Left lung (tissue), 10 donors: Measurements from ENCODE around the gene GGCX. TPM values are rescaled to one million over a fixed set of nuclear protein-coding genes. Genes with fewer than 3 reads are reported as not detected.

Experiments used
- ATAC-seq: fragments of 200-7000 bp; cut with Tn5 transposase; one replicate; pipeline ENCODE4 v1.9.1; 2020; ENCODE audit warnings: moderate library complexity
- DNase-seq, 4 donors: peaks; one replicate each; pipeline ENCODE4 v3.0.0-alpha.2; 2013 to 2020
- H3K27ac ChIP-seq, 2 donors: fragments of 200-600 bp; sonication (generic) in 1 of 2; one replicate each; pipeline versions ENCODE4 v1.5.0 to v1.8.0; 2020 to 2021
- H3K27me3 ChIP-seq, 2 donors: fragments of 200-600 bp; sonication (generic) in 1 of 2; one replicate each; pipeline versions ENCODE4 v1.5.0 to v1.8.0; 2020 to 2021
- H3K36me3 ChIP-seq, 2 donors: fragments of 200-600 bp; sonication (generic) in 1 of 2; one replicate each; pipeline versions ENCODE4 v1.5.0 to v1.8.0; 2020 to 2021
- H3K4me1 ChIP-seq, 2 donors: fragments of 200-600 bp; one replicate each; pipeline ENCODE4 v1.8.0; 2021
- H3K4me3 ChIP-seq, 2 donors: fragments of 200-600 bp; sonication (generic) in 1 of 2; one replicate each; pipeline versions ENCODE4 v1.5.0 to v1.8.0; 2020 to 2021; ENCODE audit warnings: mild to moderate bottlenecking in 1 of 2
- H3K9me3 ChIP-seq, 2 donors: fragments of 200-600 bp; sonication (generic) in 1 of 2; one replicate each; pipeline versions ENCODE4 v1.5.0 to v1.8.0; 2020 to 2021
- intact Hi-C, 2 donors: fragments of 100-400 bp; cut with DNase I; formaldehyde crosslinking; loops; one replicate each; pipeline versions ENCODE4 v1.11.2 to v1.14.2; 2022
- polyA plus RNA-seq, 6 donors: library from polyadenylated mRNA; unstranded; fragments of 120-200 nt; gene quantifications; one replicate each; pipeline ENCODE4 v1.2.1, GENCODE V29; 2013; ENCODE audit not compliant: insufficient read length in 6 of 6
- total RNA-seq, 2 donors: library from RNA; stranded (reverse); fragmentation: NEBNext Ultra II Directional; extraction: Animal tissue kit (Norgen Biotek cat#: 25700); gene quantifications; one replicate each; pipeline ENCODE4 v1.2.1, GENCODE V29; 2021
- TF ChIP-seq, protein P1 (sequence below), 2 donors: fragments of 200-600 bp; sonication (generic) in 1 of 2; IDR thresholded peaks; one replicate each; pipeline versions ENCODE4 v1.5.0 to v1.8.0; 2021; ENCODE audit warnings: antibody characterized with exemption in 2 of 2
- donor health status: DM: no; HTN: yes; CAD: no.
- donor health status: DM: no; HTN: no; CAD: no.

Gene GGCX
- total and polyA plus RNA-seq, 8 donors, result 31.9 to 126 (median 37.7) TPM

GRCh38 chr2:85589181-85589580 lies 27.9 kb upstream of the GGCX start:
- H3K9me3 ChIP-seq, result no peaks in the 10 kb centered on the region
- H3K27ac ChIP-seq, result peak overlapping the region; percentile 89 to 92
- intact Hi-C loops, result no loop called here
- no peaks in the 10 kb centered on the region for H3K27me3 ChIP-seq
- H3K36me3 ChIP-seq, result no peaks in the 10 kb centered on the region
- no peak for ATAC-seq
- peak in 1 of 4 donors; percentile 55 for DNase-seq
- H3K4me3 ChIP-seq, result no peak overlapping the region
- H3K4me1 ChIP-seq, result peaks cover 63 to 89% of the 10 kb centered on the region in 2 donors
- TF ChIP-seq, protein P1, sequence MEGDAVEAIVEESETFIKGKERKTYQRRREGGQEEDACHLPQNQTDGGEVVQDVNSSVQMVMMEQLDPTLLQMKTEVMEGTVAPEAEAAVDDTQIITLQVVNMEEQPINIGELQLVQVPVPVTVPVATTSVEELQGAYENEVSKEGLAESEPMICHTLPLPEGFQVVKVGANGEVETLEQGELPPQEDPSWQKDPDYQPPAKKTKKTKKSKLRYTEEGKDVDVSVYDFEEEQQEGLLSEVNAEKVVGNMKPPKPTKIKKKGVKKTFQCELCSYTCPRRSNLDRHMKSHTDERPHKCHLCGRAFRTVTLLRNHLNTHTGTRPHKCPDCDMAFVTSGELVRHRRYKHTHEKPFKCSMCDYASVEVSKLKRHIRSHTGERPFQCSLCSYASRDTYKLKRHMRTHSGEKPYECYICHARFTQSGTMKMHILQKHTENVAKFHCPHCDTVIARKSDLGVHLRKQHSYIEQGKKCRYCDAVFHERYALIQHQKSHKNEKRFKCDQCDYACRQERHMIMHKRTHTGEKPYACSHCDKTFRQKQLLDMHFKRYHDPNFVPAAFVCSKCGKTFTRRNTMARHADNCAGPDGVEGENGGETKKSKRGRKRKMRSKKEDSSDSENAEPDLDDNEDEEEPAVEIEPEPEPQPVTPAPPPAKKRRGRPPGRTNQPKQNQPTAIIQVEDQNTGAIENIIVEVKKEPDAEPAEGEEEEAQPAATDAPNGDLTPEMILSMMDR (IDR thresholded peaks at IDR 0.05), result no peak

- ATAC-seq (no peak), DNase-seq (no peak)
- Histone ChIP-seq H3K9me3 (no peaks in the 10 kb centered on the region), H3K36me3 (no peaks in the 10 kb centered on the region), H3K27me3 (no peaks in the 10 kb centered on the region), H3K4me1 (peaks cover 63 to 89% of the 10 kb centered on the region in 2 donors), H3K4me3 (no peak overlapping the region), H3K27ac (peak overlapping the region; percentile 89 to 92)
- intact Hi-C loops, result no loop called here
- TF ChIP-seq, protein P1 (IDR thresholded peaks at IDR 0.05), result no peak
These were observed 27.4 kb upstream of the GGCX start for GRCh38 chr2:85588645-85589044.

- peak overlapping the region; percentile 89 to 92 for H3K27ac ChIP-seq
- no peaks in the 10 kb centered on the region for H3K27me3 ChIP-seq
- intact Hi-C loops, result no loop called here
- ATAC-seq (no peak), DNase-seq (no peak)
- no peaks in the 10 kb centered on the region for H3K9me3 ChIP-seq
- peaks cover 63 to 93% of the 10 kb centered on the region in 2 donors for H3K4me1 ChIP-seq
- no peak overlapping the region for H3K4me3 ChIP-seq
- TF ChIP-seq, protein P1 (IDR thresholded peaks at IDR 0.05), result no peak
- no peaks in the 10 kb centered on the region for H3K36me3 ChIP-seq
These were observed 26.9 kb upstream of the GGCX start for GRCh38 chr2:85588236-85588635.

GRCh38 chr2:85585781-85586105 lies 24.4 kb upstream of the GGCX start:
- intact Hi-C loops, result no loop called here
- TF ChIP-seq, protein P1 (IDR thresholded peaks at IDR 0.05), result no peak
- ATAC-seq (peak; percentile 1), DNase-seq (no peak)
- H3K27ac ChIP-seq, result peak overlapping the region; percentile 89 to 92
- no peaks in the 10 kb centered on the region for H3K27me3 ChIP-seq
- peak overlapping the region in 1 of 2 donors; percentile 64 for H3K4me3 ChIP-seq
- H3K36me3 ChIP-seq, result peaks cover 0 to 22% of the 10 kb centered on the region in 2 donors
- peaks cover 53 to 98% of the 10 kb centered on the region in 2 donors for H3K4me1 ChIP-seq
- no peaks in the 10 kb centered on the region for H3K9me3 ChIP-seq

DNA sequence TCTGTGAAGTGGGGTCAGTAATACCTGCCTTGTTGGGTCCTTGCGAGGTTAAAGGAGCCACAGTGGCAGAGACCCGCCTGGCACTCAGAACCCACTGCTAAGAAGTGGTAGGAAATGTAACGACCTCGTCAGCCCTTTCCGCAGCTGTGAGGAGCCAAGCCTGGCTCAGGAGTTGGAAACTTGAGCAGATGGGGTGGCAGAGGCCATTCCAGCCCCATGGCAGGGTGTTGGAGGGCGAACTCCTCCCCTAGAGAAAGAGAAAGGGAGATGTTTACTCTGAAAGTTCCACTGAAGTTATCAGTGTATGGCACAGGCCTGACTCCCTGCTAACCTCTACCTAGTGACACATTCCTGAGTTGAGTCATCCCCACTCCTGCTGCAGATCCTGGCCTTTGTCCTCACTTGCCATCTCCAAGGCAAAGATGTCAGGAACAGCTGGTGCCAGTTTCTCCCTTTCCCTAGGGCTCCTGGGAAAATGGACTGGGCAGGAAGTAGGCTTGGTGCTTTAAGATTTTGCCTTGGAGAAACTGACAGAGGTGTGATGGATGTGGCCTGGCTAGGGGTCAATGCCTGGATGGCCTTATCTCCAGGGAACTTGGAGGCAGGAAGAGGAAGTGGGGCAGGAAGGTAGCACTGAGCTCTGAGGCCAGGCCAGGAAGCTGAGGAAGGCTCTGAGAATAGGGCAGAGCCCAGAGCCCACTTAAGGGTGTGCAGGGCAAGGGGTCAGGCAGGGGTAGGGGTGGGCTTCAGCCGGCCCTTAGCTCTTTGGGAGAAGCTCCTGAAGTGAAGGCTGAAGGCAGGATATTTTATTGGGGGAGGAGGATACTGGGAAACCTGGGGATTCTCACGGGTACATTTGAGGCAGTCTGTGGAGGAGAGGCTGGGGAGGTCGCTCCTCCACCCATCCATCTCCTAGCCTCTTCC lies 23.8 kb upstream of the GGCX start:
- ATAC-seq (peak; percentile 67), DNase-seq (no peak)
- no peaks in the 10 kb centered on the region for H3K9me3 ChIP-seq
- intact Hi-C loops, result no loop called here
- TF ChIP-seq, protein P1 (IDR thresholded peaks at IDR 0.05), result no peak
- peaks cover 49 to 98% of the 10 kb centered on the region in 2 donors for H3K4me1 ChIP-seq
- peak overlapping the region; percentile 48 to 64 for H3K4me3 ChIP-seq
- no peaks in the 10 kb centered on the region for H3K27me3 ChIP-seq
- H3K27ac ChIP-seq, result peak overlapping the region; percentile 89 to 92
- H3K36me3 ChIP-seq, result peaks cover 0 to 25% of the 10 kb centered on the region in 2 donors
